Activated CD4-positive, alpha-beta T cell treated with anti-CD3 and anti-CD28 coated beads, Interleukin-2, amount 50 U/mL, for 16 hours (primary cell): ENCODE data around the gene DOCK2.

Source experiments
- DNase-seq: peaks from one replicate; pipeline ENCODE4 v3.0.0-alpha.2; 2020

DOCK2 gene

DNA sequence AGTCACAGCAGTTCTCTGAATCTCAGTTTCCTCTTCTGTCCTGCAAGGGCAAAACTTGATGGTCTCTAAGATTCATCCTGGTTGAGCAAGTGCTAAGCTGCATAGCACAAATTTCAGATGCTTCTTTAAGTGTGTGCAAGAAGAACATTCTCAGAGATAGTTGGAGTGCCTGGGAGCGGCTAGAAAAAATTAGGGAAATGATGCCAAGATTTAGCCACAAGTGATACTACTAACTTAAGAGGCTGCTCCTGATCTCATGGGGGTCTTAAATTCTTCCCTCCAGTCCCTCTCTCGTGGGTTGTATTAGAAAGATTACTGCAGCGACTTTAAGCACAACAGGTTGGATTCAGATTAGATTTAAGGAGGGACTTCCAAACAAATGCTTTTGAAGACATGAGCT lies 319.1 kb downstream of the DOCK2 start:
- no peak for DNase-seq

DNA sequence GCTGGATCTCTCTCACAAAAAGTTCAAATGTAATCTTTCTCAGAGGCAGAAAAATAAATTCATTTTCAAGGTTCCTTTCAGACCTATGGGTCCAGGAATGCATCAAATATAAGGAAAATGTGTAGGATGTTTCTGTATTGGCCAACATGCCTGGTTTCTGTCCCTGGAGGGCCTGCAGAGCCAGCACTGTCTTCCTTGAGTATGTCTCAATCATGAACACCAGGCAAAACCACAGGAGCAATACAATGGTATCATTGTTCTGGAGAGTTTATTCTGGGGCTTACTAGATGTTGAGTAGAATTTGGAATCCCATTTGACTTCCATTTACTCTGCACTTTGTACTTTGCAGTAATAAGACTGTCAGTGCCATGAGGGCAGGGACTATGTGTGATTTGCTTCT lies 319.7 kb downstream of the DOCK2 start:
- no peak for DNase-seq

DNA sequence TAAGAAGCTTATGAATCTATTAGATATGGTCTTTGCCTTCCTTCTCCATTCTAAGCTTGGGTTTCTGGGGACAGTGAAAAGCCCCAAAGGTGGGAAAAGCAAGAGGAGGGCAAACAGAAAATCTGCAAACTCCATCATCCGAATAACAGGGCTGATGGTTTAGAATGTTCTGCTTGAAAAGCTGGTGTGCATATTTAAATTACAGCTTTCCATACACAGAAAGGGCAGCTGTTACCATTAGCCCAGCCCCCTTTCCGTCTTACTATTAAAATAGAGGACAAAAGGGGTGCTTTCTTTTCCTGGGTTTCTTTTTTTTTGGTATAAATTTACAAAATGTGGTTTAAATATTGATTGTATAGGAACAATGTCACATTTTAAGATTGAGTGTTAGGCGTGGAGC lies 321.2 kb downstream of the DOCK2 start:
- no peak for DNase-seq

DNA sequence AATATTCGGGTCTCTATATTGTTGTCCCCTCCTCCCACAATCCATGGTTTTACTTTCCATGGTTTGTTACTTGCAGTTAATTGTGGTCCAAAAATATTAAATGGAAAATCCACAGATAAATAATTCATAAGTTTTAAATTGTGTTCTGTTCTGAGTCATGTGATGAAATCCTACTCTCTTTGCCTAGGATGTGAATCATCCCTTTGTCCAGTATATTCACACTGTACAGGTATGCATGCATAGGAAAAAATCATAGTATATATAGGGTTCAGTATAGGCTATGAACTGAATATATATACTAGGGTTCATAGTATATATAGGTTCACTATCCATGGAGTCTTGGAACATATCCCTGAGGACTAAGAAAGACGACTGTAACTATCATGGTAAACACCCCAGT lies 323.6 kb downstream of the DOCK2 start:
- no peak for DNase-seq

- DNase-seq = no peak
These were observed 327.2 kb downstream of the DOCK2 start for GRCh38 chr5:169964246-169964645.

- DNase-seq = no peak
These were observed 333.3 kb downstream of the DOCK2 start for GRCh38 chr5:169970339-169970738.

- DNase-seq = no peak
These were observed 334.1 kb downstream of the DOCK2 start for GRCh38 chr5:169970911-169971765.

GRCh38 chr5:169971780-169972179 lies 334.7 kb downstream of the DOCK2 start:
- no peak for DNase-seq

GRCh38 chr5:169973056-169973455 lies 336.0 kb downstream of the DOCK2 start:
- DNase-seq = no peak

DNA sequence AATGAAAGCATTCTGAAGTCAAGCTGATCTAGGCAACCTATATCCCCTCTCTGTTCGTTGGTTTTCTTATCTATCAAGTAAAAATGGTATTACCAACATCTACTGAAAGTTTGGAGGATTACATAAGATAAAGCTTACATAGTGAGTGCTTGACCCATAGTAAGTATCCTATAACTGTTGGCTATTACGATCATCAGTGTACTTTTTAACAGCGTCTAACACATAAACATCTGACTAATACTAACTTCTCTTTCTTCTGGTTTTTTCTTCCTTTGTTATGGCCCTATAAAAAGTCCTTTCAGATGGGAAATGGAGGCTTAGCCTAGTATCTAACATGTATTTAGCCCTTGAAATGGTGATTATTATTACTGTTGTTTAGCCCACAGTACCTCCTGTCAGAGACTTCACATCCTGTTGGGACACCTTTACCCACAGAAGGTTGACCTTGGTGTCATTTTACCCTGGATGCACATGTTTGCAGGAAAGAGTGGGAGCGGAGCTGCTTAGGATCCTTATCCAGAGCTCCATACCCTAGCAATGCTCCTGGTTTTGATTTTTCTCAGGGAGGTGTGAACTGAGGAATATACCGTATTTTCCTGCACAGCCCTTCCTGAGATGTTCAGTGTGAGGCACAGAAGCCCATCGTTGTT lies 337.2 kb downstream of the DOCK2 start:
- no peak for DNase-seq

DNA sequence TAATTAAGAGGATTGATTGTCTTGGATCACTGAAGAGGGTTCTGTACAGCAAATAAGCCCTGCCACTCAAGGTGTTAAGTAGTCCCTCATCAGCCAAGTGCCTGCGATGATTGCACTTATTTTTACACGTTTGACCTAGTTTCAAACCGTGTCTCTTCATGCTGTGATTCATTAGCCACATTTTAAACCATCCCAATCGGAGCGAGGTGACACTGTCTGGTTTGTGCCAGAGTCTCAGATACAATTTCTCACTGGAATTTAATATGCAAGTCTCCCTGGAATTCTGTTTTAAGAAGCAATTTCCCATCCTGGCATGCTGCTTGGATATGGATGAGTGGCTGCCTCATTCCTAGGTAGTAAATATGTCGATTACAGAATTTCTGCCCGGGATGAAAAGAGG lies 341.6 kb downstream of the DOCK2 start:
- no peak for DNase-seq

DNA sequence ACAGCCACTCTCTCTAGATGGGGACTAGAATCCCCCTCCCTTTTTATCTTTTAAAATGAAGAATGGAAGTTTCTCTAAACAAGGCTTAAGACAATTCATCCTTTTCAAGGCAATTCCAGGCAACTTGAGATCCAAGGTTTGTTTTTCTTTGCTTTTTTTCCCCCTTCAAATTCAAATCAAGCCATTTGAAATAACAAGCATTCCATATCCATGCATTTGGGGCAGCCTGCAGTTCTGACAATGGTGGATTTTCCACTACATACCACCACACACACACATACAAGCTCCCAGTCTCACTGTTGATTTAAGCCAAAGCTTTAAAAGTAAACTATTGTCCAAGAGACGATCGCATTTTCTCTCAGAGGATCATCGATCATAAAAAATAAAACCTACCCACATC lies 342.8 kb downstream of the DOCK2 start:
- DNase-seq = no peak

DNA sequence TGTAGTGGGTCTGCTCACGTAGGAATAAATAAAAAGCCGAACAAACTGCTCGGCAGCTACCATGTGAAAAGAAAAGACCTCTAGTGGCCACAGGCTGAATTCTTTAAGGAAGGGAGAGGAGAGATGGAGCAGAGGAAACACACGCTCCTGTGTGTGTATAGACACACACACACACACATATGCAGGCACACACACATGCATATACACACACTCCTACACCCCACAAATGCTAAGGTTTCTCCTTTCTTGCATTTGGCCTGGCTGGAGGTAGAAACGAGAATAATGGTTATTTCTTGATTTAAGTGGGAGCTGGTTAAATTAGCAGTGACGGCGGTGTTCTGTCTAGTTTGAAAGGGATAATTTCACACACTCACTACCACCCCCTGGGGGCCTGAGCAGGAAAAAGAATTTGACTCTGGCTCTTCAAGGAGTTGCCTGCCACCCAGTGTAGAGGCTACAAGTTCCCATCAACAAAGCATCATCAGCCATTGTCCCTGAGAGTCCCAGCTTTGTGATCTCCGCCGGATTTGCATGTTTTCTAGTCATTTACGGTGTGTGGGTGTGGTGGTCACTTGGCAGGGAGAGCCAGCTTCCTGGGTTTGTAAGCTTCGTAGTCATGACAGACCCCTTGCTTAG lies 343.5 kb downstream of the DOCK2 start, which contains the start of gene INSYN2B:
Gene INSYN2B, minus strand, starts transcription at position 78 of the 636 bp plus-strand sequence. CDS start 96,597 bp downstream, outside the sequence.
- DNase-seq = peak; percentile 12

DNA sequence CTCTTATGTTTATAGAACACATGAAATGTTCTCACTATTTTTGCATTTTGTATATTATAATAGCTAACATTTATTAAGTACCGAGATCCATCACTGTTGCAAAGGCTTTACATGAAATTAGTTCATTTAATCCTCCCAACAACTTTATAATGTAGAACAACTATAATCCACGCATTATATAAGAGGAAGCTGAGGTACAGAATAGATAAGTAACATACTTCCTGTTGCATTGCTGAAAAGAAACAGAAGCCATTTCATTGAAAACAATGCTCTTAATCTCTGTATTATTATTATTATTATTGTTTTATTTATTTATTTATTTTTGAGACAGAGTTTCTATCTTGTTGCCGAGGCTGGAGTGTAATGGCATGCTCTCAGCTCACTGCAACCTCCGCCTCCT lies 351.1 kb downstream of the DOCK2 start:
- no peak for DNase-seq

DNA sequence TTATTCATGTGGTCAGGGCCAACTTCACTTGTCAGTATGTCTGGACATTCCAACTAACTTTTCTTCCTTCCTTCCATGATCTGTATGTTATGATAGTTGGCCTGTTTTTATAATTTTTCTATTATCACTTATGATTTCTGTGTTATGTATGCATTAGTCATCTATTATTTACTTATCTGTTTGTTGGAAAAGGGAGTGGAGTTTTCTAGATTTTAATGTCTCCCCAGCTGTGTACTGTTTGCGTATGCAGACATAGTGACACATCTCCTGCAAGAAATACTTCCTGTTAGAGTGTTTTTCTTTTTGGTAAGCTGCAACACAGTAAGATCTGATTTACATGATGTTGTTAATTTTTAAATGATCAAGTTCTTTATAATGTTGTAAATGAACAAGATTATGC lies 351.9 kb downstream of the DOCK2 start:
- no peak for DNase-seq

DNA sequence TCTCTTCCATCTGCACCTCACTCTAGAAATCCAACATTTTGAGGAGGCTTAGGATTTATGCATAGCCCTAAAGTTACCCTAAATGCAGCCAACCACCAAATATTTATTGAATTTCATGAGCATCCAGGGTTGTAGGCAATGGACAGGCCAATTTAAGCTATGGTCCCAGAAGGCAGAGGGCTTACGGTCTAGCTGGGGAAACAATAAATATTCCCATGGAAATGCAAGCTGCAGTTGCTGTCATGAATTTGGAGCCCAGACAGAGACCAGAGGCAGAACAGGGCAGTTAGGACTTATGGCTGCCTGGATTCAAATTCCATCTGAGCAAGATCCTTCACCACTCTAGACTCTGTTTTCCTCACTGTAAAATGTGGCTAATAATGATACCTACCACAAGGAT lies 352.3 kb downstream of the DOCK2 start:
- DNase-seq = no peak

DNA sequence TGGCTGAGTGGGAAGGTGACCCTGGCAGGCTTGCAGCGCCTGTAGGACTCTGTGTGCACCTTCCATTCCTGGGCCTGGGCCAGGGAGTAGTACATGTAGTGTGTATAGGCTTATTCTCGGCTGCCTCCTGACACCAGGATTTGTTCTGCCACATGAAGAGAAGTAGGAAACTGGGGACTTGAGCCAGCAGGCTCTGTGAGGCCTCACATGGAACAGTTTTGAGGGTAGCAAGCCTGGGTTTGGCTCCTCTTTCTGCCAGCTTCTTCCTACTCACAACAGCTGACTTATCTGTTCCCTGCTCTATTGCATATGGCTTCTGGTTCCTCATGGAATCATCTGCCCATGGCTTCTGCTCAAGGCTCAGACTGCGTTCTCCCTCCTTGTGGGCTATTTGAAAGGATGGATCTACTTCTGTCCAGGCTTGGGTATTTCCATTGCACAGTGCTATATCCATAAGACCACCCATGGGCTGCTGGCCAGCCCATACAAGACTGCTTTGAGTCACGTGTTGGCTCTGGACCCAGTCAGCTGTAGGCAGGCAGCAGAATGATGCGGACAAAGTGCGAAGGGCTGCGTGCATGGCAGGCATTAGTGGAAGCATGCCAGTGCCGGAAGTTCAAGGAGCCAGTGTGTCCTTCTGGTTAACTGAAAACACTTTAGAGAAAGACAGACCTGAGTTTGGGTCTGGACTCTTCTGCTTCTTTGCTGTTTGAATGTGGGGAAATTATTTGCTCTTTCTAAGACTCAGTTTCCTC lies 354.2 kb downstream of the DOCK2 start:
- no peak for DNase-seq

DNA sequence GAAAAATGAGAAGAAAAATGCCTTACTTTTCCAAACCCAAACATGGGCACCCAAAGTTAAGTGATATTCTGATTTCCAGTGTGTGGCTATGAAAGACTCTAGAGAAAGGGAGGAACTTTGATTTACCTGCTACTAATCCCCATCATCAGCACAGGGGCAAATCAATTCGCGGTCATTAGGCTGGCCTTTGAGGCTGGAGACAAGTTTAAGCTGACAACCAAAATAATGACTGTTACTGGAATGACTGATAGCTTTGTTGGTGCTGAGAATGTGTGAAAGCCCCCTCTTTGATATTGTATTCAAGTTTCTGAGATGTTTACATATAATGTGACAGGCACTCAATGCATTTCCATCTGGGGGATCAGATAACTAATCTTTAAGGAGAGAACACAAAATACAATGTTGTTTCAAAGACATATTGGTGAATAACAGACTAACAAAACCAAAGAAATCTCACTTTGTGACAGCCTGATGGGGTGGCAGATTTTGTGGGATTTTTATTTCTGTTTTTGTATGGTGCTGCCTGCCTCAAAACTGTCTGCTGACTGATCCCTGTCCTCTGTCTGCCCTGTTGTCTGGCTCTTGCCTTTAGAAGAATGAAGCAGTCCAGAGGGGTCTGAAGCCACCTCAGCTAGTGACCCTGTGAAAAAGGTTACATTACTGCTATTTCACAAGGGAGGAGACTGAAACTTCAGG lies 355.9 kb downstream of the DOCK2 start:
- DNase-seq = no peak

- no peak for DNase-seq
These were observed 356.4 kb downstream of the DOCK2 start for GRCh38 chr5:169993485-169993790.

DNA sequence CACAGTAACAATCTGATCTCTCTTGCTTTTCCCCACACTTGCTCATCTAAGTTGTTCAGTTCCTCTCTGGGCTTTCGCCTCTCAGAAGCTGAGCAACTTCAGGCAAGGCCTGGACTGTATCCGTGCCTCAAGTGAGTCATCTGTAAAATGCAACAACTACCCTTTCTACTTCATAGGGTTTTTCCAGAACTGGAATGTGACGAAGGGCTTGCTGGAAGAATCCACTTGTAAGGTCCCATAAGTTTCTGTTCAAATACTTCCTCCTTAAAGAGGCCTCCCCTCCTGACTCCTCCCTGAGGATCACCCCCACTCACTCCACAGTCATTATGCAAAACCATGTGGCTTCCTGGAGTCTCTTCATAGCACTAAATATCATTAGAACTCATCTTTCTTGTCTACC lies 360.7 kb downstream of the DOCK2 start:
- DNase-seq = no peak

DNA sequence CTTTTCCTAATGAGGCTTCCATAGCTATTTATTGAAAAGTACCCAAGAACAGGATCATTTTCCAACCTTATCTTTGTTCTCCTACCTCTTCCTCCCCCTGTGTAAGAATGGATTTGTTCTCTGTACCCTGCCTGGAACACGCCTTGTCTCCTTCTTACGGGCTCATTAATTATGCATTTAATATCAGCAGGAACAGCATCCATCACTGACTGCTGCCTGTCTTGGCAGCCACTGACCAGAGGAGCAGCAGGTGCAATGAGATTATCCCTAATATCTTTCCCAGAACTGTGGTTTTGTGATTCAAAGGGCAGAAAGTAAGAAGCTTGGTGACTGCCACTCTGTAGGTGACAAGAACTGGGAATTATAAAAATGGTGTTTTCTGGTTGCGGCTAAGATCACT lies 362.5 kb downstream of the DOCK2 start:
- DNase-seq = no peak

DNA sequence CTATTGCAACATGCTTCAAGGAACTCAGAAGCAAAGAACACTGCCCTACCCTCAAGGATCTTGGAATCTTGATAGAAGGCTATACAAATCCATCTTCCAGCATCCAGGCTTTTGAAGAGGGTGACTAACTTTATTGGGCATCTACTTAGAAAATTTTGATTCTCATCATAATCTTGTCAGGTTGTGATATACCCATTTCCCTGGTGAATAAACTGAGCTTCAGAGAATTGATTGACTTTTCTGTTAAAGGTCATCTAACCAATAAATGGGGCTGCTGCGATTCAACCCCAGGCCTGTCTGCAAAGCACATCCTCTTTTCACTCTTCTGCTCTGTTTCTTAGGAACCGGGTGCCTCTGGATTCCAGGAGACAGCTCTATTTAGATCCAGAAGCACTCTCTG lies 363.1 kb downstream of the DOCK2 start:
- no peak for DNase-seq

GRCh38 chr5:170006021-170006420 lies 368.9 kb downstream of the DOCK2 start:
- no peak for DNase-seq
